ENCODE measurements around the gene CCDC17. TPM values are rescaled to one million over a fixed set of nuclear protein-coding genes. Genes with fewer than 3 reads are reported as not detected.
"Not testable (repeated sequence)": the region's sequence is repeated elsewhere in the genome, so short reads cannot be mapped to it uniquely, and the experiment has no call there.

Gene CCDC17
- total RNA-seq, 1 experiment from 2014 or later, result 1.9 TPM

DNA sequence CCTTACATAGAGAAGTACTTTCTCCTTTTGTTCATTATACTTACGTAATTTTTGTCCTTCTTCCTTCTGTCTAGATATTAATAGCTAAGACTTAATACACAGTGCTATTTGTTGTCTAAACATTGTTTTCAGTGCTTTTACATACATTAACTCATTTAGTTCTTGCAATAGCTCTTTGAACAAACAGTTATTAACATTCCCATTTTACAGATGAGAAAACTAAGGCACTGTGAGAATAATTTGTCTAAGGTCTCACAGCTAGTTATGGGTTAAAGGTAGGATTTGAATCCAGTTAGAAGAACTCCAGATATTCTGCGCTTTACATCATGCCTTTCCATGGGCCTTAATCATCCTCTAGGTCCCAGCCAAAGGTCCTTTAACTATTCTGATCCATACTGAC, 19.6 kb downstream of the CCDC17 start:
- no peak for DNase-seq
- H3K9me3 Mint-ChIP-seq (ENCODE audit: unreplicated experiment), result no peaks in the 10 kb centered on the region
- H3K4me1 Mint-ChIP-seq (ENCODE audit: low read depth, unreplicated experiment), result no peaks in the 10 kb centered on the region
- TF ChIP-seq, protein P1, sequence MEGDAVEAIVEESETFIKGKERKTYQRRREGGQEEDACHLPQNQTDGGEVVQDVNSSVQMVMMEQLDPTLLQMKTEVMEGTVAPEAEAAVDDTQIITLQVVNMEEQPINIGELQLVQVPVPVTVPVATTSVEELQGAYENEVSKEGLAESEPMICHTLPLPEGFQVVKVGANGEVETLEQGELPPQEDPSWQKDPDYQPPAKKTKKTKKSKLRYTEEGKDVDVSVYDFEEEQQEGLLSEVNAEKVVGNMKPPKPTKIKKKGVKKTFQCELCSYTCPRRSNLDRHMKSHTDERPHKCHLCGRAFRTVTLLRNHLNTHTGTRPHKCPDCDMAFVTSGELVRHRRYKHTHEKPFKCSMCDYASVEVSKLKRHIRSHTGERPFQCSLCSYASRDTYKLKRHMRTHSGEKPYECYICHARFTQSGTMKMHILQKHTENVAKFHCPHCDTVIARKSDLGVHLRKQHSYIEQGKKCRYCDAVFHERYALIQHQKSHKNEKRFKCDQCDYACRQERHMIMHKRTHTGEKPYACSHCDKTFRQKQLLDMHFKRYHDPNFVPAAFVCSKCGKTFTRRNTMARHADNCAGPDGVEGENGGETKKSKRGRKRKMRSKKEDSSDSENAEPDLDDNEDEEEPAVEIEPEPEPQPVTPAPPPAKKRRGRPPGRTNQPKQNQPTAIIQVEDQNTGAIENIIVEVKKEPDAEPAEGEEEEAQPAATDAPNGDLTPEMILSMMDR (IDR thresholded peaks at IDR 0.05; ENCODE audit: insufficient read depth in 1 of 2, low read depth in 1 of 2, low read length in 1 of 2, severe bottlenecking in 1 of 2, unreplicated experiment in 1 of 2), result no peak
- POLR2A ChIA-PET, result no interaction called here
- no peaks in the 10 kb centered on the region for H3K4me1 ChIP-seq
- no peak overlapping the region for H3K4me3 ChIP-seq (ENCODE audit: low read depth, low read length)
- no peak overlapping the region for H3K27ac Mint-ChIP-seq (ENCODE audit: unreplicated experiment)
- peaks cover 60% of the 10 kb centered on the region for H3K36me3 Mint-ChIP-seq (ENCODE audit: insufficient read depth, unreplicated experiment)
- H3K27me3 Mint-ChIP-seq (ENCODE audit: insufficient read depth, unreplicated experiment), result no peaks in the 10 kb centered on the region
- intact Hi-C loops (cut with micrococcal nuclease; ENCODE audit: unreplicated experiment), result no loop called here
- H3K9me3 ChIP-seq, result no peaks in the 10 kb centered on the region
- CTCF ChIA-PET, result no interaction called here
- H3K27me3 ChIP-seq (replicated peaks; ENCODE audit: control insufficient read depth, insufficient read depth, low read length), result no peaks in the 10 kb centered on the region
- no TSS peak for BruUV-seq (replicated peaks)
- no peak overlapping the region for H3K4me3 Mint-ChIP-seq (ENCODE audit: unreplicated experiment)
- no peaks in the 10 kb centered on the region for H3K36me3 ChIP-seq (ENCODE audit: control insufficient read depth, insufficient read depth, low read length)

DNA sequence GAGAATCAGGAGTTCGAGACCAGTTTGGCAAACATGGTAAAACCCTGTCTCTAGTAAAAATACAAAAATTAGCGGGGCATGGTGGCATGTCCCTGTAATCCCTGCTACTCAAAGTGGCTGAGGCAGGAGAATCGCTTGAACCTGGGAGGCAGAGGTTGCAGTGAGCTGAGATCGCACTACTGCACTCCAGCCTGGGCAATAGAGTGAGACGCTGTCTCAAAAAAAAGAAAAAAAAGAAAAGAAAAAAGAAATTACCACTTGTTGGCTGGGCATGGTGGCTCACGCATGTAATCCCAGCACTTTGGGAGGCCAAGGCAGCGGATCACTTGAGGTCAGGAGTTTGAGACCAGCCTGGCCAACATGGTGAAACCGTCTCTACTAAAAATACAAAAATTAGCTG, 27.1 kb downstream of the CCDC17 start:
- CTCF ChIA-PET; intact Hi-C loops (cut with micrococcal nuclease; ENCODE audit: unreplicated experiment); H3K27ac Mint-ChIP-seq (ENCODE audit: unreplicated experiment); H3K36me3 ChIP-seq (ENCODE audit: control insufficient read depth, insufficient read depth, low read length); H3K27me3 ChIP-seq (replicated peaks; ENCODE audit: control insufficient read depth, insufficient read depth, low read length); H3K4me1 ChIP-seq; H3K9me3 ChIP-seq; H3K4me3 ChIP-seq (ENCODE audit: low read depth, low read length); H3K4me3 Mint-ChIP-seq (ENCODE audit: unreplicated experiment); BruUV-seq (replicated peaks); H3K27me3 Mint-ChIP-seq (ENCODE audit: insufficient read depth, unreplicated experiment); POLR2A ChIA-PET; H3K9me3 Mint-ChIP-seq (ENCODE audit: unreplicated experiment); H3K4me1 Mint-ChIP-seq (ENCODE audit: low read depth, unreplicated experiment); DNase-seq: not testable (repeated sequence)
- peaks cover 63% of the 10 kb centered on the region for H3K36me3 Mint-ChIP-seq (ENCODE audit: insufficient read depth, unreplicated experiment)

DNA sequence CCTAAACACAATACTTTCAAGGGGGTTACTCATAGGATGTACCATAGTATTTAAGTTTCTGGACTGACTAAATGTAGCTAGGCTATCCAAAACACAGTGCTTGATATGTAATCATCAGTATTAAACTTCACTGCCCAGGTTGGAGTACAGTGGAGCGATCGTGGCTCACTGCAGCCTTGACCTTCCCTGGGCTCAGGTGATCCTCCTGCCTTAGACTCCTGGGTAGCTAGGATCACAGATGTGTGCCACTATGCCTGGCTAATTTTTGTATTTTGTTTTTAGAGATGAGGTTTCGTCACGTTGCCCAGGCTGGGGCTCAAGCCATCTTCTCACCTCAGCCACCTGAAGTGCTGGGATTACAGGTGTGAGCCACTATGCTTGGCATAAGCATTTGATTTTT, 29.4 kb downstream of the CCDC17 start:
- no peak for DNase-seq
- H3K4me3 Mint-ChIP-seq (ENCODE audit: unreplicated experiment), result no peak overlapping the region
- ChIA-PET CTCF (no interaction called here), POLR2A (interaction anchor here (0.5 kb wide), 1 partner anchor 410 kb away, joined by 3 read pairs; no protein-coding TSS in a partner anchor)
- no peak overlapping the region for H3K27ac Mint-ChIP-seq (ENCODE audit: unreplicated experiment)
- no peaks in the 10 kb centered on the region for H3K9me3 Mint-ChIP-seq (ENCODE audit: unreplicated experiment)
- H3K36me3 Mint-ChIP-seq (ENCODE audit: insufficient read depth, unreplicated experiment), result peaks cover 71% of the 10 kb centered on the region
- no peak overlapping the region for H3K4me3 ChIP-seq (ENCODE audit: low read depth, low read length)
- TF ChIP-seq, protein P1 (IDR thresholded peaks at IDR 0.05; ENCODE audit: insufficient read depth in 1 of 2, low read depth in 1 of 2, low read length in 1 of 2, severe bottlenecking in 1 of 2, unreplicated experiment in 1 of 2), result no peak
- H3K9me3 ChIP-seq, result no peaks in the 10 kb centered on the region
- no TSS peak for BruUV-seq (replicated peaks)
- no peaks in the 10 kb centered on the region for H3K27me3 ChIP-seq (replicated peaks; ENCODE audit: control insufficient read depth, insufficient read depth, low read length)
- intact Hi-C loops (cut with micrococcal nuclease; ENCODE audit: unreplicated experiment), result no loop called here
- peaks cover 7% of the 10 kb centered on the region for H3K4me1 Mint-ChIP-seq (ENCODE audit: low read depth, unreplicated experiment)
- H3K36me3 ChIP-seq (ENCODE audit: control insufficient read depth, insufficient read depth, low read length), result no peaks in the 10 kb centered on the region
- H3K4me1 ChIP-seq, result no peaks in the 10 kb centered on the region
- no peaks in the 10 kb centered on the region for H3K27me3 Mint-ChIP-seq (ENCODE audit: insufficient read depth, unreplicated experiment)

DNA sequence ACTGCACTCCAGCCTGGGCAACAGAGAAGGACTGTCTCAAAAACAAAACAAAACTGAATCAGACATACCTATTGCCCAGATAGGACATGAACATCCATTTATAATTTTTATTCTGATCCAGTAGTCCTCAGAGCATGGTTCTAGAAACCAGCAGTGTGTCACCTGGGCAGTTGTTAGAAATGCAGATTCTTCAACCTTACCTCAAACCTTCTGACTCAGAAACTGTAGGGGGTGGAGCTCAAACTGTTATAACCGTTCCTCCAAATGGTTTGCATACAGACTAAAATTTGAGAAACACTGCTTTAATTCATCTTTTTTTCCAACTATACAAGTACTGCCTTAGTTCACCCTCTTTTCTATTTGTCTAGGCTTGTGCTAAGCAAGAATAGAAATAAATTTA, 34.0 kb downstream of the CCDC17 start:
- no TSS peak for BruUV-seq (replicated peaks)
- Histone ChIP-seq H3K27me3 (replicated peaks; ENCODE audit: control insufficient read depth, insufficient read depth, low read length) (no peaks in the 10 kb centered on the region), H3K9me3 (no peaks in the 10 kb centered on the region), H3K36me3 (ENCODE audit: control insufficient read depth, insufficient read depth, low read length) (no peaks in the 10 kb centered on the region), H3K4me1 (0 out of 2 replicates have a peak, but pooled peaks cover 4% of the 10 kb centered on the region), H3K4me3 (ENCODE audit: low read depth, low read length) (no peak overlapping the region)
- Mint-ChIP-seq H3K4me3 (ENCODE audit: unreplicated experiment) (no peak overlapping the region), H3K4me1 (ENCODE audit: low read depth, unreplicated experiment) (no peaks in the 10 kb centered on the region), H3K9me3 (ENCODE audit: unreplicated experiment) (no peaks in the 10 kb centered on the region), H3K27me3 (ENCODE audit: insufficient read depth, unreplicated experiment) (no peaks in the 10 kb centered on the region), H3K27ac (ENCODE audit: unreplicated experiment) (no peak overlapping the region), H3K36me3 (ENCODE audit: insufficient read depth, unreplicated experiment) (peaks cover 57% of the 10 kb centered on the region)
- TF ChIP-seq, protein P1 (IDR thresholded peaks at IDR 0.05; ENCODE audit: insufficient read depth in 1 of 2, low read depth in 1 of 2, low read length in 1 of 2, severe bottlenecking in 1 of 2, unreplicated experiment in 1 of 2), result no peak
- DNase-seq, result no peak
- ChIA-PET CTCF (no interaction called here), POLR2A (no interaction called here)
- intact Hi-C loops (cut with micrococcal nuclease; ENCODE audit: unreplicated experiment), result no loop called here
